GM21367 (cell line): Measurements from ENCODE around the gene ZSWIM9.

ENCODE experiments used
- ATAC-seq: cut with Tn5 transposase; IDR thresholded peaks from one replicate; pipeline ENCODE4 v1.9.1; 2021; ENCODE audit not compliant: unreplicated experiment

ZSWIM9 gene

DNA sequence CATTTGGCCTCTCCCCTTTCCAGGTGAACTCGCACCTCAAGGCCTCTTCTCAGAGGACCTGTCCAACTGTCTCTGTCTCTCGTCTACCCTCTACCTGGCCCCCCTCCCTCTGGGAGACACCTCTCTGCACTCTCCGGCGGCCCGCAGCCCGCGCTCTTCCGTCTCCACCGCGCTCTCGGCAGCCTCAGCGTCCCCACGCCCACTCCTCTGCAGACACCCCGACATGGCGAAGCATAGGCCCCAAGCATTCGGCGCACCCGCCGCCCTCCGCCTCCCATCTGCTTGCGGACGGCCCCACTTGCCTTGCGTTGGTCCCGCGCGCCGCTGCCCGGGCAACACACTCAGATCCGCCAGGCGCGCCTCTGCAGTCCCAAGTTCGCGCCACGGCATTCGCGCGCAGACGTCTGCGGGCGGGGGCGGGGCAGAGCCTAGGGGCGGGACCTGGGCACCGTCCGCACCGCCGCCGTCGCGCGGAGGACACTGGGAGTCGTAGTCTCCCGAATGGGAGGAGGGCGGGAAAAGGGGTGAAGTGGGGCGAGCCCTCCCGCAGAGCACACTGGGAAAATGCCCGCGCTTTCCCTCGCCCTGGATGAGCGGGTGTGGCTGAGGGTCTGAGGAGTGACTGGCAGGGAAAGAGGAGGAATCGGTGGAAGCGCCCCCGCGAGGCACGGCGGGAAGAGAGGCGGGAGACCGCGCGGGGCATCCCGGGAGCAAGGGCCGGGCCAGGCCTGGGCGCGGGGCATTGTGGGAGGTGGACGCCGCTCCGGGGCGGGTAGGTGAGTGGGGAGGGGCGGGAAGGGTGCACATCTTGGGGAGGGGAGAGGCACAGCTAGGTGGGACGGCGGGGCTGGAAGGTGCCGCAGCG, at the start of gene ZSWIM9, which contains the start of gene LIG1:
Gene ZSWIM9 (plus strand): TSS at position 742 of the 865 bp plus-strand sequence. CDS start 1,123 bp downstream, outside the sequence.
Gene LIG1 (minus strand): TSS at position 406 of the 865 bp plus-strand sequence. CDS start 4,778 bp downstream, outside the sequence.
- ATAC-seq: peak; percentile 46

- ATAC-seq: no peak
Observed at GRCh38 chr19:48121066-48121465, 49.4 kb upstream of the ZSWIM9 start.

GRCh38 chr19:48121909-48122371, 48.5 kb upstream of the ZSWIM9 start:
- ATAC-seq: no peak

DNA sequence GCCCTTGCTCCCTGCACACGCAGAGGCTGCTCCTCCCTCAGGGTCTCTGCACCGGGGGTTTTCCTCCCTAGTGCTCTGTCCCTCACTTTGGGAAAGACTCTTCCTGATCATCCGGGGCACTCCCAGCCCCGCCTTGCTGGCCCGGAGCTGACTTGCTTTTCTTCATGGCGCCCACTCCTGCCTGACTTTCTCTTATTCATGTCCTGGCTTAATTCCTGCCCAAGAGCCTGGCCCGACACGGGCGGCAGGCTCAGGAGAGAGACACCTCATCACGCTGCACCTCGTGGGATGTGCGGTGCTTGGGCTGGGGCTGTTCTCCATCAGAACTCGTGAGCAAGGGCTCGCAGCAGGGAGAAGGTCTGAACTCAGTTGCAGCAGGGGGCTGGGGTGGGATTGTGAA, 48.1 kb upstream of the ZSWIM9 start:
- ATAC-seq: no peak

- ATAC-seq: no peak
Observed at GRCh38 chr19:48123907-48124651, 46.4 kb upstream of the ZSWIM9 start.

DNA sequence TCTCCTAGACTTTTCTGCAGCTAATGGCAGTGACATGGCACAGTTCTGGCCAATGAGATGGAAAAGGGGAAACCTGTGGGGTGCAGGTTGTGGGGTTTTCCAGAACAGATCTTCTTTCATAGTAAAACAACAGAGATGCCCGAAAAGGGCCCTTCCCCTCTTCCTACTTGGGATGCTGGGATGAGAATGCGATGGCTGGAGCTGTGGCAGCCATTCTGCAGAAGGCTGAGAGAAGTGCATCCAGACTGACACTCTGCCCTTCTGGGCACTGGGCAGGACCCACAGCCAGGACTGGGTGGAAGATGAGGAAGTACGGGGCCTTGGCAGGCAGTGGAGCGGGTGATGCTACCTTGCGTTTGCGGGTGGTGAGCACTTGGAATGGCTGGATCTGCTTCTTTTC, 42.9 kb upstream of the ZSWIM9 start:
- no peak for ATAC-seq

DNA sequence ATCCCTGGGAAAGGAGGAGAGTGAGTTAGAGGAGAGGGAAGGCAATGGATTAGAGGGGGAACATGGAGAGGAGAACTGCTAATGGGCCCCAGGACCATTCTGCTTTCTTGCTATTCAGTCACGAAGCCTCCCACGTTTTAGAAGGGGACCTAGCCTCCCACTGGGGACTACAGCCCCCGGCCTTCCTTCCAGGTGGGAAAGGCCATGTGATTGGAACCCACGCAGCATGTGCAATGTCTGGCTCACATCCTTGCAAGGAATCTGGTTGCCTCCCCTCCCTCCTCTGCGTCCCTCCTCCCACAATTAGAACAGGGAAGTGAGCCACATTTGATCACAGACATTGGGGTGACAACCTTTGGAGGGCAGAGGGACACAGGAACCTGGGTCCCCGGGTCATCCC, 37.4 kb upstream of the ZSWIM9 start:
- no peak for ATAC-seq

DNA sequence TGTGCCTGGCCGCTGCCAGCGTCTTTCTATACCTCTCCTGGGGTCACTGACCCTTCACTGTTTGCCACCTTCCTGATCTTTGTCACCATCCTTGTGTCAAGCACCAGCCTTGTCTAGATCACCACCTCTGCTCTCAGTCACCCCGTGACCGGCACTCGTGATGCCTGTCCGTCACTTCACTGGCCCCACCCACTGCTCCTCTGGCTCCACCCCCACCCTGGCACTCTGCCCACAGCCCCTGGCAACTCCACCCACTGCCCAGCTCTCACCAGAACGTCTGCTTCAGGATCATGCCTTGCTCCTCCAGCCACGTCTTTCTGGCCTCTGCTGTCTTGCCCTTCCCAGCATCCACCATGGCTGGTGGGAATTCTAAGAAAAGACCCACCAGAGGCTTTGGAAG, 35.1 kb upstream of the ZSWIM9 start:
- no peak for ATAC-seq

GRCh38 chr19:48136547-48136946, 33.9 kb upstream of the ZSWIM9 start:
- no peak for ATAC-seq

DNA sequence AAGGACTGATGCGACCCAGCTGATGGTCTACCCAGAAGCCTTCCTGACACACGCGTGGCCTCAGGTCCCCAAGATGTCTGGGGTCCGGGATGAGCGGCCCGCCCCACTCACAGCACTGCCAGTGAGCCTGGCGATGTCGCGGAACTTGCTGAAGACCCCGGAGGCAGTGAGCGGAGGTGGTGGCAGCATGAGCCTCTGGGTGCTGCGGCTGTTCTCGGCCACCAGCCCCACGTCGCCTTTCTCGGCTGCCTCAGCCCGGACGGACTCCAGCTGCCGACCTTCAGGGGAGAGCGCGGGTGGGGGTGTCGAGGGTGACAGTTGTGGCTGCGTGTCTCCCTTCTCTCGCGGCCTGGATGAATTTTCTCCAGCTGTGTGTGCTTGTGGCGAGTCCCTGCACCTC, 33.1 kb upstream of the ZSWIM9 start:
- no peak for ATAC-seq

DNA sequence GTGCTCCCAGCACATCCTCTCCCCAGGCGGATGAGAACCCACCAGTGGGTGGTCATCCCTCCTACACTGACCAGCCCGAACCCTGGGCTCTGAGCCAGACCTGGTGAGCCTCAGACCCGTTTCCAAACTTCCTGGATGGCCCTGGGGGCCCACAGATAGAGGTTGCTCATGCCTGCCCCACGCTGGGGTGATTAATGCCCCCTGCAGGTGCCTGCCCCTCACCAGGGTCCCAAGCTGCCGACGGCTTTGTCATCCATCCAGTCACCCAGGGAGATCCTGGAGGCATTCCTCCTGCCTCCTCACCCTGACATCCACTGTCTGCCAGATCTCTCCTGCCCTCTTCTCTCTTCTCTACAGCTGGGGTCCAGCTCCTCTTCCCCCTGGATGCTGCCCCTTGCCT, 31.4 kb upstream of the ZSWIM9 start:
- ATAC-seq: no peak

- ATAC-seq: no peak
Observed at GRCh38 chr19:48147597-48148175, 22.8 kb upstream of the ZSWIM9 start.

- ATAC-seq: no peak
Observed at GRCh38 chr19:48148576-48148975, 21.9 kb upstream of the ZSWIM9 start.

GRCh38 chr19:48149430-48149829, 21.1 kb upstream of the ZSWIM9 start:
- ATAC-seq: no peak

DNA sequence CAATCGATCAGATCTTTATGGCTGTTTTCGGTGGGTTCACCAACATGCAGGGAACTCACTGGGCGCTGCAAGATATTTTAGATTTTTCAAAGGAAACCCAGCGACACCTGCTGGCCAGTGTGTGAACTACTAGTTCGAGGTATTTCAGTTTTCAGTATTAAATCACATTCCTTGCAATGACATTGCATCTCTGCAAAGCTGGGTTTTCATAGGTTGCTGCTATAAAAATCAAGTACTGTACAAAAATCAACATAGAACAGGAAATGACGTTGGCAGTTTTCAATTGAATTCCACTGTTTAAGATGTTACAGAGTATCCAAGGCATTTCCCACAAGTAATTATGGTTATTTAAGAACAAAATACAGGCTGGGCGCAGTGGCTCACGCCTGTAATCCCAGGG, 17.9 kb upstream of the ZSWIM9 start:
- ATAC-seq: no peak

DNA sequence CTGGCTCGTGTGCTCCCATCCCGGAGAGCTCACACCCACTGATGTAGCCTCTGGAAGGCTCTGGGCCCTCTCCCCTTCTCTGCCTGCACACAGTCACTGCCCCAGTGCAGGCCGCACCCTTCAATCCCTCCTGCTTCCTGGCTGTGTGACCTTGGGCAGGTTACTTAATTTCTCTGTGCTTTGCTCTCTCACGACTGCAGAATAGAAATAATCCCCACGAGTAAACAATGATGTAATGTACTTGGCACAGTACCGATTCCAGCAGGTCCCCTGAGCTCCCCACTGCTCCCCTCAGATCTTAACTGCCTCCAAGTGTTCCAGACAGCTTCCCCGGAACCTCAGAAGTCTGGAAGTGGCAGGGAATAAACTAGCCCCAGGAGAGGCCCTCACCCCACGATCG, 16.5 kb upstream of the ZSWIM9 start:
- no peak for ATAC-seq

DNA sequence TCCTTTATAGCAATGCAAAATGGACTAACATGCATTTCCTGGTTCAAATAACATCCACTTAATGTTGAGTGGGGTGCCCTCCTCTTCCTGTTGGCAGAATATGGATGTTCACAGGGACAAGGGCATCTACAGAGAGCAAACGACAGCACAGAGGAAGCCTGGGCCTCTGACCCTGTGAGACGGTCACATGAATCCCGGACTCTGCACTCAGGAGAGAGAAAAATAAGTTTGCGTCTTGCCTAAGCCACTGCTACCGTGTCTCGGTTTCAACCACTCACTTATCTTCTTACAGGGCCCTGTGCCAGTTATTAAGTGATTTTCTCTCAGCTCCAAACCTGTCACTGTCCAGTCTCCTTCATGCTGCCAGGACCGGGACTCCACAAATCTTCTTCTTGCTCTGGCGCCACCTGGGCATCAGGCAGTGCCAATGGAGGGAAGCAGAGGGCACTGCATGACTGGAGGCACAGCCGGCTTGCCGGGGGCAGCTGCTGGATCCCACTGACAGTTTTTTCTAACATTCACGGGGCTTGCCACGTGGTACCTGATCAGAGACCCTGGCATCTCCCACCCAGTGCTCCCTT, 12.2 kb upstream of the ZSWIM9 start:
- no peak for ATAC-seq

- ATAC-seq: no peak
Observed at GRCh38 chr19:48168689-48169088, 1.8 kb upstream of the ZSWIM9 start.

- ATAC-seq: no peak
Observed at GRCh38 chr19:48169578-48169938, 922 bp upstream of the ZSWIM9 start.

DNA sequence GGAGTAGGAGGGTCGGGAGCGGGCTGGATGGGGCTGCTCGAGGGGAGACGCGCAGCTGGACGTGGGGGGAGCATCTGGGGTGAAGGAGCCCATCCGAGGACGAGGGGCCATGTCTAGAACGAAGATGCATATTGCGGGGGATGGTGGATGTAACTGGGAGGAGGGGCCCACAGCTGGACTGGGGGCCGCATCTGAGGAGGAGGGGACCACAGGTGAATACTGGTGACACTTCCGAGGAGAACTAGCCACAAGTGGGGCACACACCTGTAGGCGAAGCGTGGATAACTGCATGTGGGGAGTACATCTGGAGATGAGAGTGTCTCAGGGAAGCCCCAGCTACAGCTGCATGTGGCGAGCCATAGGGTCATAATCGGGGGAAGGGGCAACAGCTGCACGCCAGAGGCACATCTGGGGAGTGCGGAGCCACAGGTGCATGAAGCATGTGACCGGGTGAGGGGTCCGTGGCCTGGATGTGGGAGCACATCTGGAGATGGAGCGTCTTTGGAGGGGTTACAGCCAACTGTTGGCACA, 402 bp downstream of the ZSWIM9 start:
- no peak for ATAC-seq

GRCh38 chr19:48171710-48172109, 1.2 kb downstream of the ZSWIM9 start:
- no peak for ATAC-seq
